Epithelial cell of prostate (primary cell): Measurements from ENCODE around the gene AKAIN1.

Experiments
- DNase-seq: peaks from one replicate; pipeline ENCODE4 v3.0.0-alpha.2; 2011; ENCODE audit warnings: low read depth, low spot score
- H3K27ac ChIP-seq: fragments of 450-650 bp; 2 replicates; pipeline ENCODE4 v1.5.1; 2017; ENCODE audit warnings: mild to moderate bottlenecking

AKAIN1 gene

DNA sequence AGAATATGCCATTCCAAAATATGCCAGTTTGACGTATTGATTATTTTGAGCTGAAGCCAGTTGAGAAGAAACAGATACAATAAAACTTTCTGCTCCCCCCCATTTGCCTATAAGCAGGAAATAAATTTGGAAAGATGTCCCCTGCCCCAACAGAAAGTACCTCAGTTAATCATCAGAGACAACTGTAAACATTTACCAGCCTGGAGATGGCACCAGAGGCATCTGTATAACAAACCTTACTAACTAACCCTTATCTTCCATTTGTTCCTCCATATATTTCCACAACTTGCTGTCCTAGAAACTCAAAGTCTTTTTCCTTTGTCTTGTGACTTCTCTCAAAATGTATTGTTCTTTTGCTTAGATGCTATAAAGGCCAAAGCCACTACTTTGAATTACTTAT lies 93.8 kb downstream of the AKAIN1 start:
- H3K27ac ChIP-seq: no peak overlapping the region
- no peak for DNase-seq

DNA sequence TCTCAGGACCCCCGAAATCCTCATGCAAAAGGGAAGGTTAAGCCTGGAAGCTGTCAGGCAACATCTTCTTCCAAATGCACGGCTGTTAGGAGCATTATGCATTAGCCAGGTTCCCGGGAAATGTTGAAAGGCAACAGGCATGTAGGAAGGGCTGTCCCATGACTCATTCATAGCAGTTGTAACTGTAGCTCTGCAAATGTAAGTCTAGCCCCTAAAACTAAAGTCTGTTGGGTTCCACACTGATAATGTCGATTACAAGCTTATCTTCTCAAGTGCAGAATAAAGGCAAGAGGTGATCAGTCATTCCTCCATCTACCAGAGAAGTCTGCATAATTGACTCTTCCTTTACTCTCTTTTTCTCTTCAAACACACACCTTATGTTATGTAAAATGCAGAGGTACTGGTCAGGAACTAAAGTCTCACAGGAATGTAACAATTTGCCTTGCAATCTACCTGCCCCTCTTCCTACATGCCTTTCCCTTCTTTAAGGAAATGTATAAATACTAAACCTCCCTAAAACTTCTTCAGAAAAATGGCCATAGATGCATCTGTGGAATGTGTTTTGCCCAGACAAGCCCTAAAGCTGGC lies 99.8 kb downstream of the AKAIN1 start:
- no peak overlapping the region for H3K27ac ChIP-seq
- no peak for DNase-seq

DNA sequence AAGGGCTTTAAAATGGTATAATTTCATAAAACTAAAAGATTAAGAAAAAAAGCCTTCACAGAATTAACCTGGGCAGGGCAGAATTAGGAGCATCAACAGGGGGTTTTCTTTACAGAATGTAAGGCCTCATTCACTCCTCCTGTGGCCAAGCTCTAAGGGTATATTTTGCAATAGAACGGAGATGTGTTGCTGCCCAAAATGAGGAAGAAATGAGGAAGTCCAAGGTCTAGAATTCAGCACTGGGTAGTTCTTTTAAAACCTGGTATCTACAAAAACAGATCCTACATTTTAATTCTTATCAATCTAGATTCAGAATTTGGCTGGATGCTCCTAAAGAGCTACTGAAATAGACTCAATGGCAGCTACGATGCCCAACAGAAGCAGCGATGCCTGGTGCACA lies 101.8 kb downstream of the AKAIN1 start:
- no peak overlapping the region for H3K27ac ChIP-seq
- DNase-seq: no peak

DNA sequence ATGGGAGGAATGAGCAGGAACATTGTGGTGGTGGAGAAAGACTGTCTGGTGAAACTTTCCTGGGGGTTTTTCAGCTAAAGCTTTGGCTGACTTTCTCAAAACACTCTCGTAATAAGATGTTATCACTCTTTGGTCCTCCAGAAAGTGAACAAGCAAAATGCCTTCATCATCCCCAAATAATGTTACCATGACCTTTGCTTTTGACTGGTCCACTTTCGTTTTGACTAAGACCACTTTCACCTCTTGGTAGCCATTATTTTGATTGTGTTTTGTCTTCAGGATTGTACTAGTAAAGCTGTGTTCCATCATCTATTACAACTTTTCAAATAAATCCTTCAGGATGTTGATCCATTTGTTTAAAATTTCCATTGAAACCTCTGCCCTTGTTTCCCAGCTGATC lies 103.2 kb downstream of the AKAIN1 start:
- H3K27ac ChIP-seq: no peak overlapping the region
- no peak for DNase-seq
